GM18502 (cell line): ENCODE data around the gene SUGCT.

Experiments used
- ATAC-seq: cut with Tn5 transposase; IDR thresholded peaks from one replicate; pipeline ENCODE4 v1.9.1; 2021; ENCODE audit warnings: mild to moderate bottlenecking; ENCODE audit not compliant: unreplicated experiment, poor library complexity

SUGCT gene

GRCh38 chr7:40700653-40701421 is 566.0 kb downstream of the SUGCT start:
- ATAC-seq, result no peak

GRCh38 chr7:40701836-40702551 is 567.2 kb downstream of the SUGCT start:
- no peak for ATAC-seq

- ATAC-seq, result no peak
Observed at GRCh38 chr7:40704172-40704571, 569.4 kb downstream of the SUGCT start.

- no peak for ATAC-seq
Observed at GRCh38 chr7:40706829-40707228, 572.0 kb downstream of the SUGCT start.

- ATAC-seq, result peak; percentile 97
Observed at GRCh38 chr7:40709062-40709964, 574.5 kb downstream of the SUGCT start.

GRCh38 chr7:40711706-40712105 is 576.9 kb downstream of the SUGCT start:
- ATAC-seq, result no peak

GRCh38 chr7:40714363-40715052 is 579.7 kb downstream of the SUGCT start:
- ATAC-seq, result no peak

- ATAC-seq, result no peak
Observed at GRCh38 chr7:40715053-40715430, 580.2 kb downstream of the SUGCT start.

- no peak for ATAC-seq
Observed at GRCh38 chr7:40716052-40716451, 581.2 kb downstream of the SUGCT start.

GRCh38 chr7:40717242-40717641 is 582.4 kb downstream of the SUGCT start:
- peak; percentile 76 for ATAC-seq

- ATAC-seq, result no peak
Observed at GRCh38 chr7:40720416-40720815, 585.6 kb downstream of the SUGCT start.

GRCh38 chr7:40721342-40721949 is 586.6 kb downstream of the SUGCT start:
- no peak for ATAC-seq

GRCh38 chr7:40722242-40722641 is 587.4 kb downstream of the SUGCT start:
- no peak for ATAC-seq

GRCh38 chr7:40723829-40724228 is 589.0 kb downstream of the SUGCT start:
- no peak for ATAC-seq

GRCh38 chr7:40726559-40726958 is 591.8 kb downstream of the SUGCT start:
- no peak for ATAC-seq

GRCh38 chr7:40733114-40733513 is 598.3 kb downstream of the SUGCT start:
- ATAC-seq, result no peak

GRCh38 chr7:40733578-40733977 is 598.8 kb downstream of the SUGCT start:
- ATAC-seq, result no peak

GRCh38 chr7:40739257-40739656 is 604.5 kb downstream of the SUGCT start:
- ATAC-seq, result no peak

GRCh38 chr7:40742270-40742669 is 607.5 kb downstream of the SUGCT start:
- ATAC-seq, result no peak
